GM19468 (cell line): ENCODE measurements around the gene CYP27C1.

Experiments
- ATAC-seq: cut with Tn5 transposase; IDR thresholded peaks from one replicate; pipeline ENCODE4 v1.9.1; 2021; ENCODE audit warnings: mild to moderate bottlenecking, moderate library complexity, moderate number of reproducible peaks; ENCODE audit not compliant: unreplicated experiment; ENCODE audit errors: extremely low read depth

CYP27C1 gene

DNA sequence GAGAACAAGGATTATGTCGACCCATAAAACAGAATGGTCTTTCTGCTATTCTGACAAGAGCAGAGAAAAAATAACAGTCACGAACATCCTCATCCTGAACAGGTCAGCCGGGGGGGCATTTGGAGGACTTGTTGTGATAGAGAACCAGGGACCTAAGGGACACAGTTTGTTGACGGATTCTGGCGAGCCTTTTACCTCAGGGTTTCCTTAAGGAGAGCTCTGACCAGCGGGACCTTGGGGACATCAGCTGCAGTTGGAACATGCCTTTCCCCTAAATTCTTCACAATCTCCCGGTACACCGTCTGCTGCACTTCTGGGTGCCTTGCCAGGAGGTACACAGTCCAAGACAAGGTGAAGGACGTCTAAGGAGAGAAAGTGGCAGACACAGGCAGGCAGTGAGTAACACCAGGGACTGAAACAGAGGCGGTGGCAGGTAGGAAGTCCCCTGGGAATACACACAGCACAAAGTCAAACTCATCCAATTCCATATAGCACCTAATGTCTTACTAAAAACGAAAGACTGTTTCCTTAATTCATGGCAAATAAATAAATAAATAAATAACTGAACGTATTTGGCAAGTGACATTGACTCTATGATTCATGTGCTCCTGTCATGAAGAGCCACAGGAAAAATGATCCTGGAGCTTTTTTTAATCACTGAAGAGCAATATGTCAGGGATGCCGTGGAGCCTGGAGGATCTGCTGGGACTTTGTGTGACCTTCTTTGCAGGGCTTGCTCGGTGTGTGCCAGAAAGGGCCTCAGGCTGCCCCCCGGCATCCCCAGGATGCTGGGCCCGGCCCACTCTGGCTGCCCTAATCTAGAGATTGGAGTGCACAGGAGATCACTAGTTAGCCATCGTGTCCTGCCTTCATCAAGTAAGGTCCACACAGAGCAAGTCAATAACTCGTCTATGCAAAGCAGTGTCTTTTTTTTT lies 24.7 kb downstream of the CYP27C1 start:
- ATAC-seq: no peak

DNA sequence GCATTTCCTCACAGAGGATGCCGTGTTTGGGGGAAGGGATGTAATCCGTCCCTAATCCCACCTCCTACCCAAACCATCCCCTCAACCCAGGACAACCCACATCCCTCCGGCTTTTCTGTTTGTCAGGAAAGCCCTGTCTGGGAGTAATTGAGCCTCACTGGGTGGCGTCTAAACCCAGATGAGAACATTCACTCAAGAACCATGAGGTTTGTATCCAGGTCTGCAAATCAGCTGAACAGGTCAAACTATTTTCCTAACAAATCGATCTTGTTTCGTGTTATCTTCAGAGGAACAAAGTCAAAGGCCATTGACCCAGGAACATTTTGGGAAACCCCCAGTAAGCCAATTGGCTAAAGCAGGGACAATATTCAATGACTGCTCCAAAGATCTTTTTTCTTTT lies 25.7 kb downstream of the CYP27C1 start:
- ATAC-seq: no peak

DNA sequence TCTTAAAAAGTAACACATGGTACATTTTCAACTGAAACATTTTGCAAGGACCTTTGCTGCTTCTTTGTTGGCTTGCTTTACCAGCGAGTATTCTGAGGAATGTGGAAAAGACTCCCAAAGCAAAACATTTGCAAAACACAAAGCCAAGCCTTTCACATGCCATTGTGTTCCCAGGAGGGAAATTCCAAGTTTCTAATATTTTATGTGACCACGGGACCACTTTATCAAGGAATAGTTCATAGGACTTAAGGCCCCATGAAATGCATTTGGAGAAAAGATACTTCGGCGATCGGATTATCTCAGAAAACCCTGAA lies 26.2 kb downstream of the CYP27C1 start:
- ATAC-seq: no peak

DNA sequence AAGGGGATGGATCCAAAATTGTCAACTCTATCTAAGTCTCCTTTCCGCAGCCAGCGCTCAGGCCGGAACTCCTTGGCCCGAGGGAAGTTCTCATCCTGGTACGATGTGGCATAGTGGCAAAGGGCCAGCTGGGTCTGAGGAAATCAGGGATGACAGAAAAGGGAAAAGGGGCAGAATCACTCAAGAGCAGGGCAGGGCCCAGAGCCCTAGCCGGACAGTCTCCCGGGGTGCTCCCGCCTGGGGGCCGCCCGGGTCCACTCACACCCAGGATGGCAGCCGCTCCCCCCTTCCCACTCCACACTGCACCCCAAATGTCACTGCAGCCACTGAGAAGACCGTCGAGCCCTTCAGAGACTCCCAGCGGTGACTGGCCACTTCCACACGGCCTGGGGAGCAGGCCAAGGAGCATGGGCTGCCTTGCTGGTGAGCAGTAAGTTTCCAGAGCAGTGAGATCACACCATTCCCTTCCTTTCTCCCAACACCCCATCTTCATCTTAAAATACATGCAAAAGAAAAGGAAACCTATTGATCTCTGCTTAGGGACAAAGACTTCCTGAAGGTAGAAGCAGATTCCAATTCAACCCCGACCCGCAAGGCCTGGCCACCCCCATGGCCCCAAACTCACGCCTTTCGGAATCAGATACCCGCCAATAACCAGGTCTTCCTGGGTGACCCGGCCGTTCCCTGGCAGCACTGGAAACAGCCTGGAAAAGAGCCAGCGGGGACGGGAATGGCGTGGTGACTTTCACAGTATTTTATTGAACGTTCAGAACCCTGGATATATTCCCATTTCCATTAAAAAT lies 26.7 kb downstream of the CYP27C1 start:
- ATAC-seq: no peak

DNA sequence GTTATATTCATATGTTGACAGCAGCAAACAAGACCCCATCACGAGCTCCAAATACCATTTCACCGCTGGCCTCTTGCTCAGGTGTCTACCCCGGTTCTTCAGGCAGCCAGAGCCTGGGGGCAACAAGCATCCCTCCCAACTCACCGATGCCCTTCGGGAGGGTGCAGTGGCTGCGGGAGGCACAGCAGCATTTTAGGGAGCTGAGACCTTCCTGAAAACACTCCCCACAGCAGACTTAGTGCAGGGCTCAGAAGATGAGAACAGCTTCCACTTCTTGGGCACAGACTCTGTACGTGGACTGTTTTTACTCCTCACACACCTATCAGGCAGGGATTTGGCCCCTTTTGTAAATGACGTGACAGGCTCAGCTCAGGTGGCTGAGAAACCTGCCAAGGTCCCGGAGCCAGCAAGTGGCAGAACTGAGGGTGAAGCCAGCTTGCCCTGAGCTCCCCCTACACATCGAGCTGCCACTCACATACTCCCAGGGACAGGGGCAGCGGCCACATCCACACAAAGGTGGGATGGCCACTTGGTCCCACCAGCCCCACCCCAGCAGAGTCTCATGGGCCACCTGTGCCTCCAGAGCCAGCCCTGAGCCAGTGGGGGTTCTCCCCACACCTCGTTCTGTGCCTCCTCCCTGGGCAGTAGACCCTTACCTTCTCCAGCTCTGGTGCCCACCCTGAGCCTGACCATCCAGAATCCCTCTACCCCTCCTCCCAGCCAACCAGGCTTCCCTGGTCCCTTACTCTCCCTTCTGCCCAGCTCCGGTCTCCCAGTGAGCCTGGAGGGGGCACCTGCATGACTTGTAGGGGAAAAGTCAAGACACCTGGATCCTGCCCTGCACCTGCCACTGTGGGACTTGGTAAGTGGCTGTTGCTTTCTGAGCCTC lies 28.5 kb downstream of the CYP27C1 start:
- ATAC-seq: no peak

DNA sequence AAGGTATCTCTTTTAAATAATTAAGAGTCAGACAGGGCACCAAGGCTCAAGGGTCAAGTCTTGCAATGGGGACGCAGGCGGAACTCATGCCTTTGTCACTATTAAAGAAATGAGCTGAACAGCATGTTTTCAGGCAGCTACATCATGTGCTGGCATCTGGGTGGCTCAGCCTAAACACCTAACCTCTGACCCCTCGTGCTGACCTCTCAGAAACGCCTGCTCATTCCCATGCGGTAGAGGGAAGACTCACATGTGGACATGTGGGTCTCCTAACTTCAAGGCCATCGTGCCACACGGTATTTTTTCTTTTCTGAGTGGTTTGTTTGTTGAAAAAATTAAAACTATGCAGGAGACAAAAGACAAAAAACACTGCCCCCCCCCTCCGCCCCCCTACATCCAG lies 31.3 kb downstream of the CYP27C1 start:
- ATAC-seq: no peak

DNA sequence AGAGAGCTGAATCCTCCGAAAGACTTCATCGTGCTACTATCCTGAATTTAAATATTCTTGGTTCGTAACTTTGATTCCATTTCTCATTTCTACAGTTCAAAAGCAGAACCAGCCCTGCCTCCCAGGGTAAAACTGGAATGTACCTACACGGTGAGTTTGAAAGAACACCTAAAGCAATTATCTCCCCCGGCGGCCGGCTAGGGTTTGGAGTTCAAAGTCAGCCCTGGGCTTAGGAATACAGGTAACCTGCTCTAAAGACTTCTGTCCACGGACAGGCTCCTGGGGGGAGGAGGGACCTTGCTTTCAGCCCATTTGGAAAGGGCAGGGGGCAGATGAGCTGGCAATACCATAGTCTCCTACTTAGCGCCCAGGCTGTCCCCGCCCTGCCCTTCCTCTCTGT lies 32.3 kb downstream of the CYP27C1 start:
- no peak for ATAC-seq

DNA sequence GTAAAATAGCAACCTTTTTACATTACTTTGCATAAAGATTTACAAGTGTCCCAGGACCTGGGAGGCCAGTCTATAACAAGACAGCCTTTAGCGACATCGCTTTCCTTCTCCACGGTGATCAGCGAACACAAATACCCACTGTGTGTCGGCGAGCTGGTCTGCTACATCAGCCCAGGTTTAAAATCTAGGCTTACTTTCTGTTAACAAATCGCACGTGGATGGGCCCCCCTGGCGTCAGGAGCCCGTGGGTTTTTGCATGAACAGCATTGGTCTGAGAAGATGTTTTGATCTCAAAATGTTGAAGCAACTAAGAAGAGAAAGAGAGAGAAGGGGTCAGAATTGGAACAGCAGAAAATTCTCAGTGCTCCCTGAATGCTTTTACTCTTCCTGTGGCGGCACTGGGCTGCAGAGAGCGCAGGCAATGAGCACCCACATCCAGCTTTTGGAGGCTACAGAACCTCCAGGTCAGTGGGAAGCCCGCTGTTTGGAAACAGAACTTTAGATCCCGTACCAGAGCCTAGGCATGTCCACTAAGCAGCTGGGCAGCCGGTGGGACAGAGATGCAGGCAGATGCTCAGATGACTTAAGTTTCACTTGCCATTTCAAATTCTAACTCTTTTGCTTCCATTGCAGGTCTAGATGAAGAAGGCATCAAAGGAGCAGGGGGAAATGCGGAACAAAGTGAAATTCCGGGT lies 32.9 kb downstream of the CYP27C1 start:
- no peak for ATAC-seq

DNA sequence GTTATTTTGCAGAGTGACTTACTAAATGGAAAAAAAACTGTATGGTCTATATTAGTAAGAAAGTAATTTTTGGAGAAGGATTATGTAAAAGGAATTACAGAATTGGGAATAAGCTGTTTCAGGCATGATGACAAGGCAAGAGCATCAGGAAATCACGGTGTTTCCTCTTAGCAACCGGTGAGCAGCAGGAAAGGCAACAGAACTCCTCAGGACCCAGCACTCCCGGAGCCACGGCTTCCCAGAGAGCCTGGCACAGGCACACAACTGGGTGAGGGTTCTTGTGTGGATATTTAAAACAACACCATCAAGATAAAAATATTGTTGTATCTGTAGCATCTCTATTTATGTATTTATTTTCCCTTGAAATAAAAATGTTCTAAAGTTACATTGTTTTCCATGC lies 34.4 kb downstream of the CYP27C1 start:
- no peak for ATAC-seq

DNA sequence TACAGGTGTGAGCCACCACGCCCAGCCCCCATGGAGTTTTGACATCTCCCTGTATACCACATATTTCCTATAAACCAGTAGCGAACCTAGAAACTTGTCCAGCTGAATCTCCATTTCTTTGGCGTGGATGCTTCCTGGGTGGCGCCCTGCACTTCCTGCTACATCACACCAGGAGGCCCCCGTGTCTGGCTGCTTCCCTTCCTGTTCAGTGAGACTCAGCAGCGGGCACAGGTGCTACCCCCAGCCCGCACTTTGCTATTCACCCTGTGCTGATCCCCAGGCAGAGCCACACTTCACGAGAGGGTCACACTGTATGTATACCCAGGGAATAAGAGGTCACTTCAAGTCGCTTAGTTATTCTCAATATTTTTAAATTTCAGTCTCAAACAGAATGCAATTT lies 35.0 kb downstream of the CYP27C1 start:
- ATAC-seq: no peak

DNA sequence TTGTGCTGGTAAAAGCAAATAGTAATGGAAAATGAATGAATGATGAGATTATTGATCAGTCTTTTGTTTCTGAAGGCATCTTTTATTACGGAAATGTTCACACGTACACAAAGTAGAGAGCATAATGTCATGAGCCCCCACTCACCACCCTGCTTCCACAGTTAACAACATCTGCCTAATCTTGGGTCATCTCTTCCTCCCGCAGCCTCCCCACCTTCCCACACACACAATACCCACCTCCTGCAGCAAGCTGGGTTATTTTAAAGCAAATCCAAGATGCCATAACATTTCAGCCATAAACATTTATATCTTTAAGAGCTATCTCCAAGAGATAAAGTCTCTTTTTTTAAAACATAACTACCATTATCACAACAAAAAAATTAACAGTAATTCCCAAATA lies 36.3 kb downstream of the CYP27C1 start:
- ATAC-seq: no peak

DNA sequence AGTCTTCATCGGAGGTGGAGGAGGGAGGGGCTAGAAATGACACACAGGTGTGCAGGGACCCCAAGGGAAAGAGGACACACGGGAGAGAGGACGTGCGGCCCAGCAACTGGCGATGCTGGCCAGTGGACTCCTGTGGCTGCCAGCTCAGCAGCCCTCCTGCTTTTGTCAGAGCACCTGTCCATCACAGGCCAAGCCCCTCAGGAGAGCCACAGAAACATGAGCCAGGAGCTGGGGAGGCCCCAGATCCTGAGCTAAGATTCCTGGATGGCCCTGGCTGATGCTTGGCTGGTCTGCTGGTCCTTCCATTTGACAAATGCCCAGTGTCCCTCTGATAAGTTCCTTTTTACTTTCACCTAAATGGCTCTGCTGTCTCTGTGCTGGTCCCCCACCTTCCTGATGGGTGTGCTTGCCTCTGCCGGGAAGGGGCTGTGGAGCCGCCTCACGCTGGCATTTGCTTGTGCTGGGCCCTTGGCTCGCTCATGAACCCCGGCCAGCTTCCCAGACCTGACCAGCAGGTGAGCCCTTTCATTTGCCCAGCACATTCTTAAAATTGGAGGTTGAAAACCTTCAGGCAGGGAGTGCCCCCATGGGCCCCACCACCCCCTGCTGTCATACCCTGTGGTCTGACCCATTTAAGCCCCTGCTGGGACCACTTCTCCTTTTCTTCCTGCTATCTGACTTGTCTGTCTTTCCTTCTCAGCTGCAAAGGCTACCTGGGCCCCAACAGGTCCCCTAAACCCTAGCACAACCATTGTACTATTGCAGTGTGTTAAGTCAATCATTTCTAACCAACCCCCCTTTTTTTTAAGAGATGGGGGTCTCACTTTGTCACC lies 37.3 kb downstream of the CYP27C1 start:
- ATAC-seq: no peak

DNA sequence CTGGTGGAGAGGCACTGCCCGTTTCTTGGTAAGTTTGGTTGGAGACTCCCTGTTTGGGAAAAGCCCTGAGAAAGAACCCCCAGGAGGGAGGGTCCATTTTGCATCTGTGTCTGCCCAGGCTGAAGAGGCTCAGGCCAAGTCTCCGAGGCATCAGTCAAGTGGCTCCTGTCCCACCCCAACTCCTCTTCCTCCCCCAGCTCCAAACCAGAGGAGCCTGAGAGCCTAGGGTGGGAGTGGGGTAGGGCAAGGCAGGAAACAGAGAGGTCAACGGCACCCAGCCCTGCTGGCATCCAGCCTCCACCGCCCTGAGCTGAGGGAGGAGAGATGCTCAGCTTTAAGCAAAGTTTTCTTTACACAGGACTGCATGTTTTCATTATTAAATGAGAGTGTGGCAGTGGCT lies 38.2 kb downstream of the CYP27C1 start:
- ATAC-seq: no peak

DNA sequence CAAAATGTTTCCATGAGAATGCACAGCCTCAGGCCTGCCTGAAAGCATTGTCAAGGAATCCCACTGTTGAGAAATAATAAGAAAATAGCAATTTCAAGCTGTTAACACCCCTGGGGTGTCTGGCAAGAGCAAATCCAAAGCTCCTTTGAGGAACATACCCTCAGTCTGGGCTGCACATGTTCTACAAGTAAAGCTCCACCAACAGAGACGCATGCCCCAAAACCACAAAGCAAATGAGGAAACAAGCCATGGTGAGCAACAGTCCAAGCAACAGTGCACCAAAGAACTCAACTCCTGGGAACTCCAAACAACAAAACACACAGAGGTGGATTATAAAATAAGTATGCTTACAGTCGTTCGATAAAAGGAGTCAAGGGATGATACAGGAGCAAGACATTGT lies 40.3 kb downstream of the CYP27C1 start:
- ATAC-seq: no peak

DNA sequence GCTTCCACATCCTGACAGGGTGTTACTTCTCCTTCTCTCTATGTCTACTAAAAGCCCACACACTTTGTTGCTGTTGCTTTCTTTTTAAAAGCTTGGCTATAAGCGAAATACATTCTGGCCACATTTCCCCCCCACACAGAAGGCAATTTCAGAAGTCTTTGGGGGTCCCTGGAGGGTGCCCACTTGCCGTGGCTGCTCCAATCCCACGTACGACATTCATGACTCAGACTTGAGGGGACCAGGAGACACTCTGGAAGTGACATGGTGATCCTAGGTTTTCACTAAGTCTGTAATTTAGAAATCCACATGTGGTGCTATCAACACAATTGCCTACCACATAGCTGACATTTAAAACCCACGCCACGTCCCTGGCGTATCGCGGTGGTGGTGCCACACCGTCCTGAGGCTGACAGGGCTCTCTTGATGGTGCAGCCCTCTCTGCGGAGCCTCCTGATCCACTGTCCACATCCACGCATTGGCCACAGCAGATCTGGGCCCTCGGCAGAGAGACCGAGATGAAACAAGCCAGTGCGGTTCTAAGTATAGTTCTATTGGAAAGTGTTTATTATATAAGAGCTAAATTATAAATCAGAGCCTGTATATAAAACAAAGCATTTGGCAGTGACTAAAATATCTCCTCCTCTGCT lies 42.4 kb downstream of the CYP27C1 start:
- no peak for ATAC-seq

DNA sequence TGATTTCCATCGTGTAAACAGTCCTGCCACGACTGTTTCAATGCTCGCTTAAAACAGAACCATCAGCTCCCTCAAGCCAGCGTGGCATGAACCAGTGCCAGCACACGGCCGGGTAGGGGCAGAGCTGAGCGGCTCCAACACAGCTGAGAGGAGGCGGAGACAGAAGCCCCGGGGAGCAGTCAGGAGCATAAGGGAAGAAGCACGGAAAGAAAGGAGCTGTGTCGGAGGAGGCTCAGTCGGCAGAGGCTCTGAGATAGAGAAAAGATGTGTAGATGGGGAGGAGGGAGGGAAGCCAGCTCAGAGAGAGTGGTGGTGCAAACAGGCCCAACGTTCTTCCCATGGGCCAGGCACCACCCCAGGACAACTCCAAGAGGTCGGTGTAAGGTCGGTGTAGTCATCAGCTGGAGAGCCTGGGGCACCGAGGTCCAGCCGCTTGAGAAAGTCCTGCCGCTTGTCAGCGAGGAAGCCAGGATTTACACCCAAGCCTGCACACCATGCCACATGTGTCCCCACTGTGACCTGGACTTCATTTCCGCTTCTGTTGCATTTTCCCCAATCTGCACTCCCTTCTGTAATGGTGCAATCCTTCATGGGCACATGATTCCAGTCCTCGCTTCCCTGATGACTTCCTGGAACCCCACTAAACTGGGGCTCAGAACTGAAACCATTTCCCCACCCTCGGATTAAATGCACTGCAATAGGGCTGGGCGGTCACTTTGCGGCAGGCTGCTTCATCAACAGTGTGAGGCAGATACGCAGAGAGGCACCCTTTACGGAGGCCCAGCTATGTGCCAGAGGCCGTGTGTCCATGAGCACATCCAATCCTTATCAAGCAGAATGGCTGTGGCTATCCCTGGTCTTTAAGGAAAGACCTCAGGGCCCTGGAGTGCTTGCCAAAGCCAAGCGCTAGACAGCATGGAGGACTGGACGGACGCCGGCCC lies 43.5 kb downstream of the CYP27C1 start:
- no peak for ATAC-seq

DNA sequence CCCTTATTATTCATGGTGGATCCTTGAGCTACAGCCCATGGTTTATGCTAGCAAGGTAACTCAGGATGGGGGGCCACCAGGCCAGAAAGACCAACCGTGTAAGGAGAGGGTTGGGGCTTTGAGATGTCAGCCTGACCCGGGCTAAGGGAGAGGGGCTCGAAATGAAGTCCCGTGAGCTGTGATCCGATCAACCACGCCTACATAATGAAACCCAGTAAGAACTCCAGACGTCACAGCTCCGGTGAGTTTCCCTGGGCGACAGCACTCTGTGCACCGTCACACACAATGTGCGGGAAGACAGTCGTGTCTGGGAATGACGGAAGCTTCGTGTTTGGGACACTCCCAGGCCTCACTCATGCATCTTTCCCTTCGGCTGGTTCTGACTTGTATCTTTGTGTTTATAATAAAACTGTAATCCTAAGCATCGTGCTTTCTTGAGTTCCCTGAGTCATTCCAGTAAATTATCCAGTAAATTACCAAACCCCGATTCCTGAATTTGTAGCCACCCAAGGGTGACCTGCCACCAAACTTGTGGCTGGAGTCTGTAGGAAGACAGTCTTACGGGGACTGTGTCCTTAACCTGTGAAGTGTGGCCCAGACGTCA lies 44.2 kb downstream of the CYP27C1 start:
- ATAC-seq: no peak
